ENCODE results near the gene RAMAC. TPM values are rescaled to one million over a fixed set of nuclear protein-coding genes. Genes with fewer than 3 reads are reported as not detected.

Gene RAMAC
- total RNA-seq, 2 donors from 2014 or later = 37.3 to 40.8 TPM

DNA sequence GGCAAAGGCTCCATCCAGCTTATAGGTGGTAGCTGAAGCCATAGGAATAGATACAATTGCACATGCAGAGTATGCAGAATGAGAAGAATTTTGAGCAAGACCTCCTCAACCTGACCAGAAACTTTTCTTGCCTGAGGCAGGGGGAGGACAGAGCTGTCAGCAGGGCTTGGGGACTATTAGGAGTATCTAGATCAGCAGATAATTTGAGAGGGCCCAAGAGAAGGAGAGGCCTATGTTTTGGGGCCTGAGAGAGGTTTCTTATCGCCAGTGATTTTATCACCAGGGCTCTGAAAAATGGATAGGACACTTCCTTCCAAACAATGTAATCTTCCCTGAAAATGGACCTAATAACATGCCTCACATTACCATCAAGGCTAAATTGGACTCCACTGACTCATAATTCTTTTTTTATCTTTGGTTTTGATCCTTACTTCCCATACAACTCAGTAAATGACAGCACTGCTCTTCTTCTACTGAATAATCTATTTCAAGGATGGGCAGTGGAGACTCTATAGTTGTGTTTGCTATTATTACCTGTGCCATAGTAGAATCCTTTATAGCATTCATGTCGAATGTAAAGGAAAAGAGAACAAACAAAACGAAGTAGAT, 15.8 kb upstream of the RAMAC start:
- Histone ChIP-seq H3K4me1 (ENCODE audit: control insufficient read depth, insufficient read depth, low read length) (no peaks in the 10 kb centered on the region), H3K4me3 (ENCODE audit: low read length) (no peak overlapping the region), H3K27ac (ENCODE audit: low read depth, low read length) (no peak overlapping the region), H3K9ac (ENCODE audit: extremely low read depth, low read length, poor library complexity, severe bottlenecking) (no peak overlapping the region), H3K27me3 (ENCODE audit: control insufficient read depth, insufficient read depth, low read length, poor library complexity, severe bottlenecking) (no peaks in the 10 kb centered on the region), H3K36me3 (ENCODE audit: control insufficient read depth, insufficient read depth, low read length) (no peaks in the 10 kb centered on the region), H3K9me3 (ENCODE audit: control insufficient read depth, low read length) (no peaks in the 10 kb centered on the region)
- H3K9me3 Mint-ChIP-seq = no peaks in the 10 kb centered on the region
- H3K27me3 Mint-ChIP-seq (ENCODE audit: insufficient read depth) = no peaks in the 10 kb centered on the region
- DNase-seq = no peak
- H3K4me3 Mint-ChIP-seq = no peak overlapping the region
- H3K36me3 Mint-ChIP-seq (ENCODE audit: low read depth) = no peaks in the 10 kb centered on the region
- peaks cover 3% of the 10 kb centered on the region for H3K4me1 Mint-ChIP-seq
- H3K27ac Mint-ChIP-seq = no peak overlapping the region
- no peak for TF ChIP-seq CTCF (conservative IDR thresholded peaks at IDR 0.05)
- 77 to 92% methylated on average over 3 of the region's 3 CpGs for WGBS, 2 experiments (ENCODE audit: insufficient coverage in 1 of 2, insufficient read length in 1 of 2)

- WGBS, 2 experiments (ENCODE audit: insufficient coverage in 1 of 2, insufficient read length in 1 of 2) = 84 to 100% methylated on average over 1 of the region's 1 CpG
- Histone ChIP-seq H3K4me3 (ENCODE audit: low read length) (no peak overlapping the region), H3K9ac (ENCODE audit: extremely low read depth, low read length, poor library complexity, severe bottlenecking) (no peak overlapping the region), H3K27me3 (ENCODE audit: control insufficient read depth, insufficient read depth, low read length, poor library complexity, severe bottlenecking) (no peaks in the 10 kb centered on the region), H3K9me3 (ENCODE audit: control insufficient read depth, low read length) (no peaks in the 10 kb centered on the region), H3K36me3 (ENCODE audit: control insufficient read depth, insufficient read depth, low read length) (no peaks in the 10 kb centered on the region), H3K4me1 (ENCODE audit: control insufficient read depth, insufficient read depth, low read length) (no peaks in the 10 kb centered on the region), H3K27ac (ENCODE audit: low read depth, low read length) (no peak overlapping the region)
- DNase-seq = no peak
- Mint-ChIP-seq H3K4me1 (peaks cover 3% of the 10 kb centered on the region), H3K27me3 (ENCODE audit: insufficient read depth) (no peaks in the 10 kb centered on the region), H3K27ac (no peak overlapping the region), H3K4me3 (no peak overlapping the region), H3K36me3 (ENCODE audit: low read depth) (no peaks in the 10 kb centered on the region), H3K9me3 (no peaks in the 10 kb centered on the region)
- no peak for TF ChIP-seq CTCF (conservative IDR thresholded peaks at IDR 0.05)
These were observed 15.3 kb upstream of the RAMAC start for GRCh38 chr15:82970696-82971095.

DNA sequence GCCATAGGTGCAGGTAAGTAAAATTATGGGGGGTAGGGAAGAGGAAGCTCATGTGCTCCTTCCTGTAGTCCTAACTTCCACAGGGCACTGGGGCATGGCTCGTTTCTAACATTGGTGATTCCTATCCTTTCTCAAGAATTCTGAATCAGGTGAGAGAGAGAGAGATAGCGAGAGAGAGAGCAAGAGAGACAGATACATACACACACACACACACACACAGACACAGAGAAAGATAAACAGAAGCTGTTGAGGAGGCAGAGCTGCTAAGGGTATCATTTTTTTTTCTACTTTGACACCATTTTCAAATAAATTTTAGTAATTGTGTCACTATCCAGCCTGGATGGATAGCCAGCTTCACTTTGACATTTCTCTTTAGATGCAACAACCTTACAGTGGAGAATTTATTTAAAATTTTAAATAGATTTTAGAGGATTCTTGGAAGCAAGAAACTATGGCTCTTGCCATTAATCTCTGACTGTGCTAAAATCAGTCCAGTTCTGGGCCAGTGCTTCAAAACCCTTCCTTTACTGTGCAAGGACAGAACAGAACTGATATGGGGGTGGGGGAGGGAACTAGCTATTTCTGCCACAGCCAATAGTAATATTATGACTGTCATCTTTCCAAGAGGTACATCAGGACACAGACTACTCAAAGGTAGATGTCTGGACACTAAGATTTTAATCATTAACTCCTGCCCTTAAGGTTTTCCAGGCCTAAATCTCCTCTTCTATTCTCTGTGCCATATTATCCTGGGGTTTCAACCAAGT, 14.6 kb upstream of the RAMAC start:
- H3K36me3 Mint-ChIP-seq (ENCODE audit: low read depth) = no peaks in the 10 kb centered on the region
- H3K9me3 Mint-ChIP-seq = no peaks in the 10 kb centered on the region
- H3K4me3 Mint-ChIP-seq = no peak overlapping the region
- Histone ChIP-seq H3K9me3 (ENCODE audit: control insufficient read depth, low read length) (no peaks in the 10 kb centered on the region), H3K4me3 (ENCODE audit: low read length) (no peak overlapping the region), H3K27me3 (ENCODE audit: control insufficient read depth, insufficient read depth, low read length, poor library complexity, severe bottlenecking) (no peaks in the 10 kb centered on the region), H3K36me3 (ENCODE audit: control insufficient read depth, insufficient read depth, low read length) (no peaks in the 10 kb centered on the region), H3K4me1 (ENCODE audit: control insufficient read depth, insufficient read depth, low read length) (no peaks in the 10 kb centered on the region), H3K9ac (ENCODE audit: extremely low read depth, low read length, poor library complexity, severe bottlenecking) (no peak overlapping the region), H3K27ac (ENCODE audit: low read depth, low read length) (no peak overlapping the region)
- TF ChIP-seq CTCF (conservative IDR thresholded peaks at IDR 0.05) = no peak
- WGBS, 2 experiments (ENCODE audit: insufficient coverage in 1 of 2, insufficient read length in 1 of 2) = 83% methylated on average over 1 of the region's 2 CpGs; no CpG with 5 or more reads in 1 of the 2 experiments
- no peak overlapping the region for H3K27ac Mint-ChIP-seq
- no peaks in the 10 kb centered on the region for H3K27me3 Mint-ChIP-seq (ENCODE audit: insufficient read depth)
- H3K4me1 Mint-ChIP-seq = peaks cover 3% of the 10 kb centered on the region
- no peak for DNase-seq

Measured in endodermal cell (in vitro differentiated cells).